TTC549 (cell line): ENCODE data around the gene HOXC10.

Experiments
- FAIRE-seq: peaks from 2 replicates; lab custom pipeline; 2012; peaks lifted over from hg19 to GRCh38; lab: Jason Lieb, UNC

Gene HOXC10

GRCh38 chr12:54017027-54017788 is 32.3 kb downstream of the HOXC10 start:
- no peak for FAIRE-seq

DNA sequence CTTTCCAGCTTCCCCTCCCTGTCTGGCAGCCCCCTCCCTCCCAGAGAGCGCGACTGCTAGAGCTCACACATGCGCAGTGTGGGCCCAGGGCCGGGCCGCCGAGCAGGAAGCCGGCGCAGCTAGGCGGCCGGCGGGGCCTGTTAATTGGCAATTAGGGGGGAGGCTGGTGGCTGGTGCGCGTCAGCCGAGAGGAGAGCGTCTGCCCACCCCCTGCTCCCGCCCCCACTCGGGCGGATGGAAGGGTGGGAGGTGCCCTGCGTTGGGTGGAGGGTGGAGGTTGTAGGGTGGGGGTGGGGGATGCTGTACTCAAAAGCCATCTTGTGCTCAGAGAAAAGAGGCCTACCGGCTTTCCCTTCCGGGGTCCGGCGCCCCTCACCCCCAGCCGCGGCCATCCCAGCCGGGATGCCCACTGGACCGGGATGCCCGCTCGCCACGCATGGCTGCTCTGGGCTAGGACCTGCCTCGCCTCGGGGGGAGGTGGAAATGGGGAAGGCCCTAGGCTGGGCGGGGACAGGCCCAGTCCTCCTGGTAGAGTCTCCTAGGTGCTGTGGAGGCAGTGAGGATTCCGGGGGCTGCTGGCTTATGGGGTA is 33.0 kb downstream of the HOXC10 start:
- FAIRE-seq, result no peak

DNA sequence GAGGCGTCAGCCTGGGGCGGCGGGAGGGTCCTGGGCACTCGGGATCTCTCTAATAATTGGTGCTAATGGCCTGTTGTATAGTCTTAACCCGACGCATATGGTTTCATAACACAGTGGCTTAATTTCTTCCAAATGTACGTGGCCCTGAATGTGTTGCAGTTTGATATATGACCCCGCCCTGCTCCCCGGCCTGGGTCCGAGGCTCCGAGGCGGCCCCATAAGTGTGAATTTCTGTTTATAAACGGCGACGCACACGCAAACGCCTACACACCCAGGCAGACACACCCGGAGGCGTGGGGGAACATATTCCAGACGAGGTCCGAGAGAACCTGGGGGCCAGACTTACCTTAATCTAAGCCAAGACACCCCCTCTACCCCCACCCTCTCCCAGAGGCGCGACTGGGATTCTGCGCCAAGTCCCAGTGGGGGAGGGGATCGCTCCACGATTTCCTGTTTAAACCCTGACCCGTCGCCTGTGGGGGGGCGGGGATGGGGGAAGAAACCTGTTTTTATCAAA is 33.6 kb downstream of the HOXC10 start:
- no peak for FAIRE-seq

DNA sequence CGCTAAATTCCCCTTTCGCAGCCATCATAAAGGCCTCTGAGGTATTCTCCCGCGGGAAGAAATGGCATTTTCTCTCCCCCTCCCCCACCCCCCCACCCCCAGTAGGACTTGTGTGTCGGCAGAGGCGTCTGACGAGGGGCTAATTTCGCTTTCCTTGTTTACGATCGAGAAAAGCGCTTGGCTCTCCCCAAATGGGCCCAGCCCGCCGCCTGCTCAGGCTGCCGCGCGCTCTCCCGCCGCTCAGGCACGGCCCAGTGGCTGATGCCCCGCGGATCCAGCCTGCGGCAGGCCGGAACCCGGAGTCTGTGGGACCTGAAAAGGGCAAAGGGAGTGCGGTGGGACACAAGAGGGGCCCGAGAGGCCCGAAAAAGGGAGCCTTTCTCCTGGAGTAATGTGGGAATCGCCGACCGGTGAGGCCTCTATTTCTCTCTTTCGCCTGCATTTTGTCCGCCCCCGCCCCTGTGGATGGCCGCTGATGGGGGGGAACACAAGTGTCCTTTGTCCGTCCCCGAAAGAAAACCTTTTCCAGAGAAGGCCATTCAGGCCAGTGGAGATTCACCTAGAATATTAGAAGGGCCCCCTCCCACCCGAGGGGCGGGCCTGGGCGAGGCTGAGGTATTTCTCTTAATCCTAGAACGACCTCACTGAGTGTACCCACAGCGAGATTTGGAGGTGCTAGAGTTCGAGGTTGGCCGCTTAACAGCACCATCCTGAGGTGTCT is 34.3 kb downstream of the HOXC10 start:
- FAIRE-seq, result no peak

DNA sequence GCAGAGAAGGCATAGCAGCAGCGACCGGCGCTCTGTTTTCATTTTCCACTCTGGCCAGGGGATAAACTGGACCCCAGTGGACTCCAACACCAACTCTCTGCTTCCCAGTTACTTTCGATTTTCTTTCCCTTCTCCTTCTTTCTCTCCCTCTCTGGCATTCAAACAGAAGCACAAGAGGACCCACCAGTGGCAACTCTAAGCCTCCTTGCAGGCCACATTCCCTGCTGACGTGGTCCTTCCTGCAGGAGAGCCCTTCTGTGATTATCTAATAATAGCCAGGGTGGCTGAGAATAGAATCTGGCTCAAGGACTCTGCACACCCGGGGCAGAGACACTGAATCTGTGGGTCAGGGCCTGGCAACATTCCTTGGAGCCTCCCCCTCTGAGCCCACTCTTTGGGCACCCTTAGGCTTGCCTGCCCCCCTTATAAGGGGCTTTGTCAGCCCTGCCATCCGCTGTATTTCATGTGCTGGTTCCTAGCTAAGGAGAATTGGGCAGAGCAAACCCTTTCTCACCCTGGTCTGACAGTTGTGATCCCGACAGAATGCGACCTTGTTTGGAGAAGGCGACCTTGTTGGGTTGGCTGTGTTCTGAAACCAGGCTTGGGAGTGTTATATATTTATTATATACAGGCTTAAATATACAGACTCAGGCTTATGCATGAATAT is 35.1 kb downstream of the HOXC10 start:
- no peak for FAIRE-seq

GRCh38 chr12:54020591-54021405 is 35.9 kb downstream of the HOXC10 start:
- no peak for FAIRE-seq

DNA sequence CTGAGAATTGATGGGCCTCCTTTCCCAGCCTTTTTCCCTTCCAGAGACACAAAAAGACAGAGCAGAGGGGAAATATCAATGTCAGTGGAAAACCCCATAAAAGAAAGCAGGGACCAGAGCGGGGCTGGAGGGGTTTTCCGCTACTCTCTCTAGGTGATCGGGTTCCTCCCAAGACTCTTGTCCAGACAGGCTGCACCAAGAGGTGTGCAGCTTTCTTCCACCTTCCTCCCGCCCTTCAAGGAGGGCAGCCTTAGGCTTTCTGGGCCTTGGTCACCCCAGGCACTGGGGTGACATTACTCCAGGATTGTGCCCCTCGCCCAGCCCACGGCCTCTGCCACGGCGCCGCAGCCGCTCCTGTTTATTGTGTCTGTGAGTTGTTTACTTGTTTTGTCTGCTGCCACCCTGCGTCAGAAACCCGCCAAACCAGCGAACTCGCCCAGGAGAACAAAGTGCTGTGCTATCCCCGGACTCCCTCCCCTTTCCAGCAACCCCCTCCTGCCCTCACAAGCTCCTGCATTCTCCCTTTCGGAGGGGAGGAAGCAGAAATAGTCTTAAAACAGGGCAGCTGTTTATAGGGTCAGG is 36.6 kb downstream of the HOXC10 start:
- FAIRE-seq, result no peak

DNA sequence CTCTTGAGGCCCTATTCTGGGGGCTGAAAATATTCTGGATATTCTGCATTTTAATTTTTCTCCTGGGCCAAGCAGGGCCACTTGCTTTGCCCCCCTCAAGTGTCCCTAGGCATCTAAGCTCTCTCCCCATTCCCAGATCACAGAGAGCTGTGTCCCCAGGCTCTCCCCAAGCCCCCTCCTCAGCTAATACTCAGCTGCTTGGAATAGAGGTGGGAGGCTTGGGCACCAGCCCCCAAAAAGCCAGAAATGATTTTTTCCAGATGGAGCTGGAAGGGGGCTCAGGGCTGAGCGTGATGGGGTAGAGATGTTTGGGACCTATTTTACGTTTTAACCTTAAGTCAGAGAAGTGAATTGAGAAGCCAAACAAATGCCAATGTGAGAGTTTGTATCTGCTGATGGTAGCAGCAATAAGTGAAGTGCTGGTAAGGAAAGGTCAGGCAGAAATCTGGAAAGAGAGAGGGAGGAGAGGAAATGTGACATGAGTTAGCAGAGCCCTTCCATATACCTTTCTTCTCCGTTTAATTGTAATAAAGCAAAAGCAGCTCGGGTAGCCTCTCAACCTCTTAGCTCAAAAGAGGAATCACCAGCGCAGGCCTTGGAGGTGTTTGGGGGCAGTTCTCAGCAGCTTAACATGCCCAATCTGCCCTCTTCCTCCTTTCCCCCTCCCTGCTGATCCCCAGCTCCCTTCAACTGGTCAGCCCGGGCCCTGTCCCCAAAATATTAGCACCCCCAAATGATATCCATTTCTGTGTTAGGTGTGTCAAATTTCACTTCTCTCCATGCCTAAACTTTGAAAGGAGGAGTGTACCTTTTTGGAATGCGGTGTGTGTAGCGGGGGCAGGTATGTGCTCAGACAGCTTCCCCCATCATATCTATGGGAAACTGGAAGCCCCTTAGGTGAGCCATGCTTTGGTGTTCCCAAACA is 38.3 kb downstream of the HOXC10 start:
- FAIRE-seq, result no peak

GRCh38 chr12:54024127-54024526 is 39.2 kb downstream of the HOXC10 start:
- no peak for FAIRE-seq

GRCh38 chr12:54024581-54025305 is 39.8 kb downstream of the HOXC10 start:
- no peak for FAIRE-seq

DNA sequence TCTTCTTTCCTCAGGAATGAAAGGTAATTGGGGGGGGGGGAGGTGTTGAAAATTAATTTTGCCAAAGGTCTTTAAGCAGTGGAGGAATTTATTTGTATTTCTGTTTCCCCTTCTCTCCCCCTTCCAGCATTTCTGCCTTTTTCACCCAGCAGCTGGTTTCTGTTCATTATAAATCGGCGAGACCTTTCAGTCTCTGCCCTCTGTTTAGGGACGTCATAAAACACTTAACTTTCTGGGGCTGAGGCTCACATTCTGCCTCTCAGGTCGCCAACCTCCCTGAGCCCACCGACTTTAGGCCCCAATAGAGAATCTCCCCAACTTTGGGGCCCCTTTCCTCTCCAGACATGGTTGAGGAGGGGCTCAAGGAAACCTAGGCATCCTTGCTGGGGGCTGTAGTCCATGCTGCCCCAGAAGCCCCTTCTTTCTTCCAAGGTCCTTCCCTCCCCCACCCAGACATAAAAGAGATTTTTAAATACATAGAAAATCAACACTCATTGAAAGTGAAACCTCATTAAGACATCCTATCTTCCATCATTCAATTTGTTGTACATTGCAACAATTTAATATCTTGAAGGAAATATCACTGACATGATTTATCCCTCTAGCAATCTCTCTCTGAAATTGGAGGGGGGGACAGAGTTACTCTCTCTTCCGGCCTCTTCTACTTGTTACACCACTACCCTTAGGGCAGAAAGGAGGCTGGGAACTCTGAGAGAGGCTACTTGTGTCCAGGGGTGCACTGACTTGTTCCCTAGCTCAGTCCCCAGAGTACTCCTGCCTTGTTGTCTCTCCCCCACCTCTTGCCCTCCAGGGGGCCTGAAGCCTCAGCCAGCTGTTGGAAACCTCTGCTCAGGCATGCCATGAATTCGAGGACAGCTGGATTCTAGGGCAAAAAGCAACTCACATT is 40.8 kb downstream of the HOXC10 start:
- FAIRE-seq, result no peak

GRCh38 chr12:54026640-54027441 is 41.9 kb downstream of the HOXC10 start:
- no peak for FAIRE-seq

- FAIRE-seq, result no peak
Measured at GRCh38 chr12:54027442-54027786, 42.5 kb downstream of the HOXC10 start.

DNA sequence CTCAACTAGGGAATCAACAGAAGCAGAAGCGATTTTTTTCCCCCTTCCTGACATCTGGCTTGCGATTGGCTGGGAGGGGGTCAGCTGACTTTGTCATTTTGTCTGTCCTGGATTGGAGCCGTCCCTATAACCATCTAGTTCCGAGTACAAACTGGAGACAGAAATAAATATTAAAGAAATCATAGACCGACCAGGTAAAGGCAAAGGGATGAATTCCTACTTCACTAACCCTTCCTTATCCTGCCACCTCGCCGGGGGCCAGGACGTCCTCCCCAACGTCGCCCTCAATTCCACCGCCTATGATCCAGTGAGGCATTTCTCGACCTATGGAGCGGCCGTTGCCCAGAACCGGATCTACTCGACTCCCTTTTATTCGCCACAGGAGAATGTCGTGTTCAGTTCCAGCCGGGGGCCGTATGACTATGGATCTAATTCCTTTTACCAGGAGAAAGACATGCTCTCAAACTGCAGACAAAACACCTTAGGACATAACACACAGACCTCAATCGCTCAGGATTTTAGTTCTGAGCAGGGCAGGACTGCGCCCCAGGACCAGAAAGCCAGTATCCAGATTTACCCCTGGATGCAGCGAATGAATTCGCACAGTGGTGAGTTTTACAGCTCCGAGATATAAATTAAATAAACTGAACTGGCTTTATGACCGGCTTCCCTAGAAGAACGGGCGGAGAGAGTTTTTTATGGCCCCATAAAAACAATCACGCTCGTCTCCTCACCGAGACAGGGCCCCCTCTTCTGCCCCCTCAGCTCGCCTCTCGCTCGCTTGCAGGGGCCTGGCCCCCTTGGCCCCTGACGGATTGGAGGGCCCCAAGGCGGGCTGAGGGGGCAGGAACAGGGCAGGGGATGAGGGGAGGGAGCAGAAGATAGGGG is 43.6 kb downstream of the HOXC10 start, which contains the start of gene HOXC6:
HOXC6 (plus strand) TSS at position 127 of the 888 bp plus-strand sequence; CDS start at position 209, 82 bp downstream.
- FAIRE-seq, result peak; percentile 48

GRCh38 chr12:54029529-54030441 is 44.8 kb downstream of the HOXC10 start:
- no peak for FAIRE-seq

- no peak for FAIRE-seq
Measured at GRCh38 chr12:54030442-54030801, 45.5 kb downstream of the HOXC10 start.
